CD4-positive, alpha-beta T cell treated with Interferon alpha-2 for 1 hour (primary cell): ENCODE measurements around the gene SRSF1.
"Not testable (repeated sequence)": the region's sequence is repeated elsewhere in the genome, so short reads cannot be mapped to it uniquely, and the experiment has no call there.

Source experiments
- DNase-seq, 2 donors: peaks; one replicate each; pipeline ENCODE4 v3.0.0-alpha.2; 2020 to 2022

The SRSF1 gene

DNA sequence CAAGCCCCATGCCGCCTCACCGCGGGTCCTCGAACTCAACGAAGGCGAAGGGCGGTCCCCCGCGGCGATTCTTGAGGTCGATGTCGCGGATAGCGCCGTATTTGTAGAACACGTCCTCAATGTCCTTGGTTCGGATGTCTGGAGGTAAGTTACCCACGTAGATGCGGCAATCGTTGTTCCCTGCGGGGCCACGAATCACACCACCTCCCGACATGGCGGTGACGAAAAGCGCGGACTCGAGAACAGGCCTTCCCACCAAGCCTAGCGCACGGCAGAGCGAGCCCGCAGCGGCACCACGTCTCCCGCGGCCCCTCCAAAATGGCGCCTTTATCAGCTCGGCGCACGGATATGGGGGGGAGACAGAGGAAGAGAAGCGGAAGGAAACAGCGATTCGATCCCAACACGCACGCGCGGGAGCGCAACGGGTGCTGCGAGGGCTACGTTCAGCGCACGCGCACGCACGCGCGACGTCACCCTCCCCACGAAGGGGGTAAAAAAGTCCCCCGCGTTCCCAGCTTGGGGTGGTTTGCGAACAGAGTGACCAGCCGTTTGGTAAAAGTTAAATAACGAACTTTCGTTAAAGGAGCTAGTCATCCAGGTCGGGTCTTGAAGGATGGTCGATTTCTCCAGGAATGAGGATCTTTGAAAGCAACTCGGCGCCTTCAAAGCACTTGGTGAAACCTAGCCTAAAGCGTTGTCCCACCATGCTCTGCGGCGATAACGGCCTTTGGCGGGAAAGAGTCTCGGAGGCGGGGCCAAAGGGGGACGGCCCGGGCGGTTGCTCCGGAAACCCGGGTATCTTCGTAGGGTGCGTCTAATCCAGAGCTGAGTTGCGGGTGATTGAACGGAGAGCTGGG is at the start of gene SRSF1:
Gene SRSF1, minus strand, starts transcription at position 323 of the 857 bp plus-strand sequence. Its CDS starts 109 bp downstream, at position 214.
- peak; percentile 97 to 98 for DNase-seq

- no peak for DNase-seq
These were observed 49.4 kb upstream of the SRSF1 start for GRCh38 chr17:58056476-58056875.

- DNase-seq: no peak
These were observed 47.6 kb upstream of the SRSF1 start for GRCh38 chr17:58054641-58055040.

DNA sequence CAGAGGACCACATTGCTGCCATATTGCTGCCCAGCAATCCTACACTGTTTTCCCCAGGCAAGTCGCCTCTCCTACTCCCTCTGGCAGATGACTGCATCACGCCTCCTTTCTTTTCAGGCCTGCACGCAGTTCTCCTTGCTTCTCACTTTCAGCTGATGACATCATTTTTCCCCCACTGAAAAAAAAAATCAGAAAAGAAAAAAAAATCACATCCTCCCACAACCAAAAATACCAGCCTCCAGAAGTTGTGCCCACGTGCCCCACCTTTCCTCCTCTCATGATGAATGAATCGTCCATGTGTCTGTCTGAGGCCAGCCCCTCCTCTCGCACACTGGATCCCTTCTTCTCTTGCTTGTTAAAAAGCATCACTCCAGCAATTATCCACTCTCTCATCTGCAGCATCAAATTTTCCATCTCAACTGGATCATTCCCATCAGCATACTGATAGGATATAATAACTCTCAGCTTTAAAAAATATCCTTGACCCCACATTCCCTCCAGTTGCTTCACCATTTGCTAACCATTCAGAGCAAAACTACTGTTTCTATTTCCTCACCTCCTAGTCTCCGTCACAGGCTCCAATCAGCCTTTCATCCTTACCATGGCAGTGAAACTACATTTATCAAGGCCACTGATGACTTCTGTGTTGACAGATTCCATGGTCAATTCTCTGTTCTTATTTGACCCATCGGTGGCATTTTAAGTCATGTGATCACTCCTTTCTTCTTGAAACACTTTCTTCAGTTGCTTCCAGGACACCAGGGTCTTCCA is 46.1 kb upstream of the SRSF1 start:
- no peak for DNase-seq

- no peak for DNase-seq
These were observed 45.4 kb upstream of the SRSF1 start for GRCh38 chr17:58052407-58052806.

- no peak for DNase-seq
These were observed 44.4 kb upstream of the SRSF1 start for GRCh38 chr17:58051468-58051867.

GRCh38 chr17:58050966-58051365 is 43.9 kb upstream of the SRSF1 start:
- DNase-seq: no peak

GRCh38 chr17:58049533-58049932 is 42.5 kb upstream of the SRSF1 start:
- no peak for DNase-seq

GRCh38 chr17:58047376-58048150 is 40.5 kb upstream of the SRSF1 start:
- DNase-seq: no peak

DNA sequence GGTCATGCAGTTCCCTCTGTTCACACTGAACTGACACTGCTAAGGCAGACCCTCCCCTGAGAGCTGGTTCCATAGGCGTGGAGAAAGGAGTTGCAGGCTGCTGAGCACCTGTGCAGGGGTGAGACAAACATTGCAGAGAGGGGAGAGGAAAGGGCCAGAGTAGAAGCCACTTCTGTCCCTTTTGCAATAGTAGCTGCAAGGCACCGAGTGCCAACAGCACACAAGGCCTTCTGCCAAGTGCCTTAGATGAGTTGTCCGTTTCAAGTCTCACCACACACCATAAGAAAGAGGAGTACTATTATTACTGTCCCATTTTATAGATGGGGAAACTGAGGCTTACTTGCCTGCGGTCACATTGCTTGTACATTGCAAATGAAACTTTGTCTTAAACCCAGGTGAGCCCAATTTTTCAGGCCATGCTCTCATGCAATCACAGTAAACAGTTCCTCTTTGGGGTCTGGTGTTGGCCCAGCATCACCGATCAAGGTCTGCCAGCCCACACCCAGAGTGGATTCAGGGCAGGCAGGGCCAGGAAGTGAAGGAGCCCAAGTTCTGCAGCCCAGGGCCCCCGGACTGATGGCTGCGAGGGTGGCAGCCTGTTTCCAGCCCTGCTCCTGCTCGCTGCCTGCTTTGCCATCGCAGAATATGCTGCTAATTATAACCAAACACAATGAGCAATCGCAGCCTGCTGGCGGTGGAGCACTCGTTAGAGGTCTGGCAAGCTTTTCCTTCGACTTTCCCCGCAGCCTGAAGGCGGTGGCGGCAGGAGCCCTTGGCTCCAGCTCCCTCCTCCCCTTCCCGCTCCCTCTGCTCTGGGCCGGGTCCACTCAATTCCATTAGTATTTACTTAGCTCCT is 39.4 kb upstream of the SRSF1 start:
- DNase-seq: no peak

DNA sequence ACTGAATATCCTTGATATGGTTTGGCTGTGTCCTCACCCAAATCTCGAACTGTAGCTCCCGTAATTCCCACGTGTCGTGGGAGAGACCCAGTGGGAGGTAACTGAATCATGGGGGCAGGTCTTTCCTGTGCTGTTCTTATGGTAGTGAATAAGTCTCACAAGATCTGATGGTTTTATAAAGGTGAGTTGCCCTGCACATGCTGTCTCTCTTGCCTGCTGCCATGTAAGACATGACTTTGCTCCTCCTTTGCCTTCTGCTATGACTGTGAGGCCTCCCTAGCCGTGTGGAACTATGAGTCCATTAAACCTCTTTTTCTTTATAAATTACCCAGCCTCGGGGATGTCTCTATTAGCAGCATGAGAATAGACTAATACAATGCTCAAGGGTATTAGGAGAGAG is 37.2 kb upstream of the SRSF1 start:
- DNase-seq: not testable (repeated sequence)

GRCh38 chr17:58043221-58044181 is 36.5 kb upstream of the SRSF1 start:
- no peak for DNase-seq

- no peak for DNase-seq
These were observed 34.1 kb upstream of the SRSF1 start for GRCh38 chr17:58041161-58041560.

GRCh38 chr17:58040386-58040785 is 33.3 kb upstream of the SRSF1 start:
- no peak for DNase-seq

- DNase-seq: no peak
These were observed 32.9 kb upstream of the SRSF1 start for GRCh38 chr17:58039975-58040374.

GRCh38 chr17:58032691-58033415 is 25.8 kb upstream of the SRSF1 start:
- DNase-seq: no peak

DNA sequence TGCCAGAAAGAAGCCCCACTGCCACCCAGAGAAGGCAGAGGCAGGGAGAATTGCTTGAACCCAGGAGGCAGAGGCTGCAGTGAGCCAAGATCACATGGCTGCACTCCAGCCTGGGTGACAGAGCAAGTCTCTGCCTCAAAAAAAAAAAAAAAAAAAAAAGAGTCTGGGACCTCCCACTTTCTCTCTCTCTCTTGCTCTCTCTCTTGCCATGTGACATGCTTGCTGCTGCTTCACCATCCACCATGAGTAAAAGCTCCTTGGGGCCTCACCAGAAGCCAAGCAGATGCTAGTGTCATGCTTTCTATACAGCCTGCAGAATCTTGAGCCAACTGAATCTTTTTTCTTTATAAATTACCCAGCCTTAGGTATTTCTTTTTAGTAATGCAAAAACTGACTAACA is 21.5 kb upstream of the SRSF1 start:
- DNase-seq: no peak

- no peak for DNase-seq
These were observed 13.4 kb upstream of the SRSF1 start for GRCh38 chr17:58020401-58020800.

- DNase-seq: no peak
These were observed 12.5 kb upstream of the SRSF1 start for GRCh38 chr17:58019521-58019920.

- no peak for DNase-seq
These were observed 12.0 kb upstream of the SRSF1 start for GRCh38 chr17:58019039-58019438.
